GM23338 (cell line): ENCODE measurements around the gene TNNC1. TPM values are rescaled to one million over a fixed set of nuclear protein-coding genes. Genes with fewer than 3 reads are reported as not detected.

Experiments used
- ATAC-seq: fragments of 200-7000 bp; cut with Tn5 transposase; 3 replicates; pipeline ENCODE4 v1.9.1; 2020
- DNase-seq: peaks from one replicate; pipeline ENCODE4 v3.0.0-alpha.2; 2015; ENCODE audit warnings: low spot score
- H2AFZ ChIP-seq: fragments of 200-600 bp; sonication (generic); 2 replicates; pipeline ENCODE4 v1.8.0; 2016; ENCODE audit warnings: antibody characterized with exemption, mild to moderate bottlenecking, moderate library complexity
- H3F3A ChIP-seq: fragments of 200-600 bp; sonication (generic); replicated peaks from 2 replicates; pipeline ENCODE4 v1.8.0; 2017; ENCODE audit warnings: antibody characterized with exemption, mixed run types, low read depth
- H3K27ac ChIP-seq: fragments of 200-600 bp; sonication (generic); 2 replicates; pipeline ENCODE4 v1.6.1; 2016; ENCODE audit warnings: low read depth
- H3K27me3 ChIP-seq: fragments of 200-600 bp; sonication (generic); 2 replicates; pipeline ENCODE4 v1.8.0; 2016; ENCODE audit warnings: mild to moderate bottlenecking, mixed run types, moderate library complexity; ENCODE audit not compliant: insufficient read depth
- H3K36me3 ChIP-seq: fragments of 200-600 bp; sonication (generic); 2 replicates; pipeline ENCODE4 v1.8.0; 2016; ENCODE audit warnings: mild to moderate bottlenecking; ENCODE audit not compliant: insufficient read depth
- H3K4me1 ChIP-seq: fragments of 200-600 bp; sonication (generic); 2 replicates; pipeline ENCODE4 v1.8.0; 2016; ENCODE audit warnings: mild to moderate bottlenecking, moderate library complexity; ENCODE audit not compliant: insufficient read depth
- H3K4me2 ChIP-seq: fragments of 200-600 bp; sonication (generic); 2 replicates; pipeline ENCODE4 v1.7.1; 2017; ENCODE audit warnings: mixed run types
- H3K4me3 ChIP-seq: fragments of 200-600 bp; sonication (generic); 2 replicates; pipeline ENCODE4 v1.6.1; 2016; ENCODE audit warnings: mixed run types
- H3K79me2 ChIP-seq: fragments of 200-600 bp; sonication (generic); replicated peaks from 2 replicates; pipeline ENCODE4 v1.8.0; 2017; ENCODE audit warnings: mild to moderate bottlenecking; ENCODE audit not compliant: insufficient read depth
- H3K9me2 ChIP-seq: fragments of 200-600 bp; sonication (generic); 2 replicates; pipeline ENCODE4 v1.8.0; 2017; ENCODE audit not compliant: insufficient read depth
- H4K20me1 ChIP-seq: fragments of 200-600 bp; sonication (generic); replicated peaks from 2 replicates; pipeline ENCODE4 v1.8.0; 2017; ENCODE audit warnings: mild to moderate bottlenecking; ENCODE audit not compliant: insufficient read depth
- H3K27ac Mint-ChIP-seq: 2 replicates; pipeline ENCODE4 v1.8.0; 2020; ENCODE audit warnings: inconsistent platforms, mild to moderate bottlenecking, moderate library complexity, mixed read lengths
- H3K27me3 Mint-ChIP-seq: 3 replicates; pipeline ENCODE4 v1.8.0; 2022; ENCODE audit warnings: low read depth, mild to moderate bottlenecking, moderate library complexity, mixed read lengths, inconsistent platforms; ENCODE audit not compliant: insufficient read depth, poor library complexity
- H3K36me3 Mint-ChIP-seq: 3 replicates; pipeline ENCODE4 v1.8.0; 2021; ENCODE audit warnings: low read depth, mild to moderate bottlenecking, inconsistent platforms, moderate library complexity, mixed read lengths
- H3K4me1 Mint-ChIP-seq: 3 replicates; pipeline ENCODE4 v1.8.0; 2020; ENCODE audit warnings: mild to moderate bottlenecking, inconsistent platforms, mixed read lengths
- H3K4me3 Mint-ChIP-seq: 3 replicates; pipeline ENCODE4 v1.8.0; 2021; ENCODE audit warnings: moderate library complexity, mild to moderate bottlenecking, inconsistent platforms, mixed read lengths
- H3K9me3 Mint-ChIP-seq: 3 replicates; pipeline ENCODE4 v1.8.0; 2020; ENCODE audit warnings: moderate library complexity, mild to moderate bottlenecking, inconsistent platforms, mixed read lengths
- CREB1 ChIP-seq: fragments of 250-450 bp; sonication (Bioruptor Pico); IDR thresholded peaks from 2 replicates; pipeline ENCODE4 v1.5.0; 2020; ENCODE audit warnings: low read depth, mild to moderate bottlenecking, moderate library complexity
- POLR2AphosphoS5 ChIP-seq: IDR thresholded peaks from 2 replicates; pipeline ENCODE4 v1.6.1; 2016; ENCODE audit warnings: antibody characterized with exemption, low read depth
- REST ChIP-seq: IDR thresholded peaks from one replicate; pipeline ENCODE4 v1.6.1; 2018; ENCODE audit warnings: antibody characterized with exemption; ENCODE audit not compliant: unreplicated experiment
- ZNF462 ChIP-seq: fragments of 250-450 bp; sonication (Bioruptor Pico); IDR thresholded peaks from 2 replicates; pipeline ENCODE4 v1.5.0; 2020; ENCODE audit warnings: mild to moderate bottlenecking, moderate library complexity
- polyA plus RNA-seq: library from polyadenylated mRNA; unstranded; fragments of >200 nt; fragmentation: Nextera tagmentation; extraction: Ambion mirVana; gene quantifications from 2 replicates; pipeline ENCODE4 v1.2.1, GENCODE V29; 2016
- total RNA-seq: library from RNA; depleted of rRNA; stranded (reverse); fragments of >200 nt; shearing (Covaris generic); gene quantifications from 2 replicates; pipeline ENCODE4 v1.2.3, GENCODE V29; 2014

TNNC1 gene
- total and polyA plus RNA-seq, 2 experiments from 2014 or later: 6.5 to 6.9 TPM

- H3K27me3 Mint-ChIP-seq: peaks cover 12% of the 10 kb centered on the region
- TF ChIP-seq CREB1 (CRISPR knock-in tag) (no peak), POLR2AphosphoS5 (no peak), REST (no peak)
- no peak for ATAC-seq
- no peak overlapping the region for H3K4me2 ChIP-seq
- DNase-seq: no peak
- no peaks in the 10 kb centered on the region for H4K20me1 ChIP-seq
- peaks cover 8% of the 10 kb centered on the region; the same call in 1 of the 2 replicates for H3K9me2 ChIP-seq
- no peak overlapping the region for H2AFZ ChIP-seq
- H3K4me1 Mint-ChIP-seq: peaks cover 12% of the 10 kb centered on the region; the same call in 2 of the 3 replicates
- no peak overlapping the region for H3K4me3 Mint-ChIP-seq
- H3K36me3 ChIP-seq: no peaks in the 10 kb centered on the region
- no peak overlapping the region for H3K4me3 ChIP-seq
- H3K79me2 ChIP-seq: no peaks in the 10 kb centered on the region
- no peaks in the 10 kb centered on the region for H3K27me3 ChIP-seq
- H3K27ac ChIP-seq: no peak overlapping the region
- no peaks in the 10 kb centered on the region for H3K4me1 ChIP-seq
- H3K9me3 Mint-ChIP-seq: no peaks in the 10 kb centered on the region
- no peaks in the 10 kb centered on the region for H3F3A ChIP-seq
- H3K27ac Mint-ChIP-seq: no peak overlapping the region
- no peaks in the 10 kb centered on the region; the same call in 2 of the 3 replicates for H3K36me3 Mint-ChIP-seq
These were observed 10.6 kb downstream of the TNNC1 start for GRCh38 chr3:52443268-52443610.

- H4K20me1 ChIP-seq: no peaks in the 10 kb centered on the region
- no peaks in the 10 kb centered on the region for H3K27me3 ChIP-seq
- no peak overlapping the region for H3K27ac ChIP-seq
- no peaks in the 10 kb centered on the region for H3F3A ChIP-seq
- H3K9me2 ChIP-seq: peaks cover 8% of the 10 kb centered on the region; the same call in 1 of the 2 replicates
- DNase-seq (no peak), ATAC-seq (no peak)
- Mint-ChIP-seq H3K9me3 (no peaks in the 10 kb centered on the region), H3K4me1 (peaks cover 12% of the 10 kb centered on the region; the same call in 2 of the 3 replicates), H3K36me3 (no peaks in the 10 kb centered on the region; the same call in 2 of the 3 replicates), H3K27me3 (peaks cover 9% of the 10 kb centered on the region), H3K4me3 (no peak overlapping the region), H3K27ac (no peak overlapping the region)
- no peak overlapping the region for H3K4me3 ChIP-seq
- H3K36me3 ChIP-seq: no peaks in the 10 kb centered on the region
- H2AFZ ChIP-seq: no peak overlapping the region
- H3K79me2 ChIP-seq: no peaks in the 10 kb centered on the region
- no peak overlapping the region for H3K4me2 ChIP-seq
- no peaks in the 10 kb centered on the region for H3K4me1 ChIP-seq
- TF ChIP-seq CREB1 (CRISPR knock-in tag) (no peak), POLR2AphosphoS5 (no peak), REST (no peak), ZNF462 (CRISPR knock-in tag) (no peak)
These were observed 11.2 kb downstream of the TNNC1 start for GRCh38 chr3:52442409-52443267.
